Measurements from ENCODE around the gene SERGEF. TPM values are rescaled to one million over a fixed set of nuclear protein-coding genes. Genes with fewer than 3 reads are reported as not detected.

The SERGEF gene
- total RNA-seq, 2 donors from 2014 or later = 26.7 to 42.1 TPM

- WGBS, 2 experiments (ENCODE audit: insufficient coverage in 1 of 2, insufficient read length in 1 of 2) = 90 to 96% methylated on average over 2 to 3 of the region's 3 CpGs
- no peak for DNase-seq
- Histone ChIP-seq H3K9me3 (ENCODE audit: control insufficient read depth, low read length) (no peaks in the 10 kb centered on the region), H3K27me3 (ENCODE audit: control insufficient read depth, insufficient read depth, low read length, poor library complexity, severe bottlenecking) (no peaks in the 10 kb centered on the region), H3K36me3 (ENCODE audit: control insufficient read depth, insufficient read depth, low read length) (no peaks in the 10 kb centered on the region), H3K27ac (ENCODE audit: low read depth, low read length) (no peak overlapping the region), H3K4me1 (ENCODE audit: control insufficient read depth, insufficient read depth, low read length) (no peaks in the 10 kb centered on the region), H3K9ac (ENCODE audit: extremely low read depth, low read length, poor library complexity, severe bottlenecking) (no peak overlapping the region), H3K4me3 (ENCODE audit: low read length) (no peak overlapping the region)
- Mint-ChIP-seq H3K27me3 (ENCODE audit: insufficient read depth) (no peaks in the 10 kb centered on the region), H3K4me1 (peaks cover 12% of the 10 kb centered on the region), H3K36me3 (ENCODE audit: low read depth) (no peaks in the 10 kb centered on the region), H3K9me3 (no peaks in the 10 kb centered on the region), H3K4me3 (no peak overlapping the region), H3K27ac (peak overlapping the region; percentile 20)
- TF ChIP-seq CTCF (conservative IDR thresholded peaks at IDR 0.05) = no peak
Measured at GRCh38 chr11:17923217-17923616, 89.6 kb downstream of the SERGEF start.

GRCh38 chr11:17922416-17922788 is 90.4 kb downstream of the SERGEF start:
- Mint-ChIP-seq H3K9me3 (no peaks in the 10 kb centered on the region), H3K27me3 (ENCODE audit: insufficient read depth) (no peaks in the 10 kb centered on the region), H3K4me3 (no peak overlapping the region), H3K4me1 (peaks cover 12% of the 10 kb centered on the region), H3K36me3 (ENCODE audit: low read depth) (no peaks in the 10 kb centered on the region), H3K27ac (no peak overlapping the region)
- Histone ChIP-seq H3K9ac (ENCODE audit: extremely low read depth, low read length, poor library complexity, severe bottlenecking) (no peak overlapping the region), H3K4me1 (ENCODE audit: control insufficient read depth, insufficient read depth, low read length) (no peaks in the 10 kb centered on the region), H3K9me3 (ENCODE audit: control insufficient read depth, low read length) (no peaks in the 10 kb centered on the region), H3K27ac (ENCODE audit: low read depth, low read length) (no peak overlapping the region), H3K36me3 (ENCODE audit: control insufficient read depth, insufficient read depth, low read length) (peaks cover 4% of the 10 kb centered on the region), H3K4me3 (ENCODE audit: low read length) (no peak overlapping the region), H3K27me3 (ENCODE audit: control insufficient read depth, insufficient read depth, low read length, poor library complexity, severe bottlenecking) (no peaks in the 10 kb centered on the region)
- TF ChIP-seq CTCF (conservative IDR thresholded peaks at IDR 0.05) = no peak
- WGBS, 2 experiments (ENCODE audit: insufficient coverage in 1 of 2, insufficient read length in 1 of 2) = 43 to 45% methylated on average over 2 of the region's 2 CpGs
- DNase-seq = no peak

- Histone ChIP-seq H3K9me3 (ENCODE audit: control insufficient read depth, low read length) (no peaks in the 10 kb centered on the region), H3K9ac (ENCODE audit: extremely low read depth, low read length, poor library complexity, severe bottlenecking) (no peak overlapping the region), H3K4me3 (ENCODE audit: low read length) (no peak overlapping the region), H3K27me3 (ENCODE audit: control insufficient read depth, insufficient read depth, low read length, poor library complexity, severe bottlenecking) (no peaks in the 10 kb centered on the region), H3K4me1 (ENCODE audit: control insufficient read depth, insufficient read depth, low read length) (no peaks in the 10 kb centered on the region), H3K36me3 (ENCODE audit: control insufficient read depth, insufficient read depth, low read length) (peaks cover 4% of the 10 kb centered on the region), H3K27ac (ENCODE audit: low read depth, low read length) (no peak overlapping the region)
- Mint-ChIP-seq H3K9me3 (no peaks in the 10 kb centered on the region), H3K27ac (no peak overlapping the region), H3K4me1 (peaks cover 12% of the 10 kb centered on the region), H3K4me3 (no peak overlapping the region), H3K27me3 (ENCODE audit: insufficient read depth) (no peaks in the 10 kb centered on the region), H3K36me3 (ENCODE audit: low read depth) (no peaks in the 10 kb centered on the region)
- 86 to 87% methylated on average over 4 of the region's 4 CpGs for WGBS, 2 experiments (ENCODE audit: insufficient coverage in 1 of 2, insufficient read length in 1 of 2)
- TF ChIP-seq CTCF (conservative IDR thresholded peaks at IDR 0.05) = no peak
- DNase-seq = no peak
Measured at GRCh38 chr11:17921659-17922415, 91.0 kb downstream of the SERGEF start.
